WI38 (cell line): Measurements from ENCODE around the gene PTPRR.

Source experiments
- H3K4me3 ChIP-seq: 2 replicates; pipeline ENCODE4 v1.5.1; 2011; ENCODE audit warnings: low read depth, mild to moderate bottlenecking, control low read depth, low read length
- CTCF ChIP-seq: IDR thresholded peaks from 2 replicates; pipeline ENCODE4 v1.5.1; 2012; ENCODE audit warnings: low read depth, mild to moderate bottlenecking, control low read depth, low read length

The PTPRR gene

GRCh38 chr12:70661466-70662161 lies 258.9 kb downstream of the PTPRR start:
- H3K4me3 ChIP-seq = no peak overlapping the region
- TF ChIP-seq CTCF = no peak

GRCh38 chr12:70660620-70661219 lies 259.8 kb downstream of the PTPRR start:
- no peak overlapping the region for H3K4me3 ChIP-seq
- TF ChIP-seq CTCF = no peak

- no peak for TF ChIP-seq CTCF
- no peak overlapping the region for H3K4me3 ChIP-seq
These were observed 260.4 kb downstream of the PTPRR start for GRCh38 chr12:70660002-70660604.

- H3K4me3 ChIP-seq = no peak overlapping the region
- TF ChIP-seq CTCF = no peak
These were observed 261.4 kb downstream of the PTPRR start for GRCh38 chr12:70659077-70659606.

- no peak for TF ChIP-seq CTCF
- no peak overlapping the region for H3K4me3 ChIP-seq
These were observed 262.8 kb downstream of the PTPRR start for GRCh38 chr12:70657616-70658286.

GRCh38 chr12:70652451-70652850 lies 268.1 kb downstream of the PTPRR start:
- no peak for TF ChIP-seq CTCF
- H3K4me3 ChIP-seq = no peak overlapping the region
